ENCODE measurements around the gene TSACC. TPM values are rescaled to one million over a fixed set of nuclear protein-coding genes. Genes with fewer than 3 reads are reported as not detected.

Gene TSACC
- total and polyA plus RNA-seq, 4 donors = 0.29 to 0.45 TPM; not detected in 2

- TF ChIP-seq CTCF (IDR thresholded peaks at IDR 0.05; ENCODE audit: control extremely low read depth, extremely low read depth) = no peak
- no peak overlapping the region for H3K4me3 ChIP-seq
- no peak overlapping the region for H3K27ac ChIP-seq (ENCODE audit: low read depth in 1 of 2, low read length in 1 of 2)
- peaks cover 0 to 2% (median 0%) of the 10 kb centered on the region in 5 donors for H3K4me1 ChIP-seq (ENCODE audit: control insufficient read depth in 5 of 5, insufficient read depth in 5 of 5, low read length in 5 of 5)
- peaks cover 0 to 9% (median 8%) of the 10 kb centered on the region in 3 donors for H3K27me3 ChIP-seq (ENCODE audit: control insufficient read depth in 3 of 3, insufficient read depth in 3 of 3, low read length in 2 of 3)
- ATAC-seq (ENCODE audit: insufficient read depth, low FRiP score) (no peak), DNase-seq (no peak)
- no peaks in the 10 kb centered on the region for H3K36me3 ChIP-seq (ENCODE audit: control insufficient read depth in 4 of 4, insufficient read depth in 4 of 4, low read length in 4 of 4)
- H3K9me3 ChIP-seq (ENCODE audit: control insufficient read depth in 4 of 4, insufficient read depth in 3 of 4, low read length in 3 of 4) = no peaks in the 10 kb centered on the region
- H3K9ac ChIP-seq (ENCODE audit: insufficient read depth in 1 of 2, low read length in 2 of 2) = no peak overlapping the region
- 94 to 96% methylated on average over 11 of the region's 11 CpGs for WGBS, 2 donors
Observed at GRCh38 chr1:156360534-156360933, 22.2 kb downstream of the TSACC start.

- Histone ChIP-seq H3K4me3 (no peak overlapping the region), H3K27ac (ENCODE audit: low read depth in 1 of 2, low read length in 1 of 2) (no peak overlapping the region), H3K9me3 (ENCODE audit: control insufficient read depth in 4 of 4, insufficient read depth in 3 of 4, low read length in 3 of 4) (no peaks in the 10 kb centered on the region), H3K36me3 (ENCODE audit: control insufficient read depth in 4 of 4, insufficient read depth in 4 of 4, low read length in 4 of 4) (no peaks in the 10 kb centered on the region), H3K4me1 (ENCODE audit: control insufficient read depth in 5 of 5, insufficient read depth in 5 of 5, low read length in 5 of 5) (peaks cover 0 to 12% (median 3%) of the 10 kb centered on the region in 5 donors), H3K9ac (ENCODE audit: insufficient read depth in 1 of 2, low read length in 2 of 2) (no peak overlapping the region), H3K27me3 (ENCODE audit: control insufficient read depth in 3 of 3, insufficient read depth in 3 of 3, low read length in 2 of 3) (peaks cover 0 to 5% (median 0%) of the 10 kb centered on the region in 3 donors)
- ATAC-seq (ENCODE audit: insufficient read depth, low FRiP score) (no peak), DNase-seq (no peak)
- TF ChIP-seq CTCF (IDR thresholded peaks at IDR 0.05; ENCODE audit: control extremely low read depth, extremely low read depth) = no peak
Observed at GRCh38 chr1:156365754-156366153, 27.4 kb downstream of the TSACC start.

- no peak for TF ChIP-seq CTCF (IDR thresholded peaks at IDR 0.05; ENCODE audit: control extremely low read depth, extremely low read depth)
- H3K36me3 ChIP-seq (ENCODE audit: control insufficient read depth in 4 of 4, insufficient read depth in 4 of 4, low read length in 4 of 4) = no peaks in the 10 kb centered on the region
- DNase-seq (no peak), ATAC-seq (ENCODE audit: insufficient read depth, low FRiP score) (no peak)
- 87 to 93% methylated on average over 5 of the region's 5 CpGs for WGBS, 2 donors
- no peak overlapping the region for H3K9ac ChIP-seq (ENCODE audit: insufficient read depth in 1 of 2, low read length in 2 of 2)
- no peaks in the 10 kb centered on the region for H3K9me3 ChIP-seq (ENCODE audit: control insufficient read depth in 4 of 4, insufficient read depth in 3 of 4, low read length in 3 of 4)
- H3K27ac ChIP-seq (ENCODE audit: low read depth in 1 of 2, low read length in 1 of 2) = no peak overlapping the region
- H3K4me1 ChIP-seq (ENCODE audit: control insufficient read depth in 5 of 5, insufficient read depth in 5 of 5, low read length in 5 of 5) = peaks cover 0 to 15% (median 4%) of the 10 kb centered on the region in 5 donors
- H3K4me3 ChIP-seq = no peak overlapping the region
- H3K27me3 ChIP-seq (ENCODE audit: control insufficient read depth in 3 of 3, insufficient read depth in 3 of 3, low read length in 2 of 3) = peaks cover 0 to 5% (median 0%) of the 10 kb centered on the region in 3 donors
Observed at GRCh38 chr1:156366378-156367166, 28.2 kb downstream of the TSACC start.

All from lung (tissue), 12 donors.